HUDEP-2 (cell line): ENCODE data around the gene PLD4.
"Not testable (repeated sequence)": the region's sequence is repeated elsewhere in the genome, so short reads cannot be mapped to it uniquely, and the experiment has no call there.

Source experiments
- DNase-seq, 76 experiments: peaks; one replicate each; lab custom pipeline; 2025; ENCODE audit not compliant: unreplicated experiment in 76 of 76; lab: John Stamatoyannopoulos, UW

PLD4 gene

GRCh38 chr14:104939666-104940410 lies 15.2 kb downstream of the PLD4 start:
- no peak for DNase-seq

GRCh38 chr14:104940526-104941150 lies 16.0 kb downstream of the PLD4 start:
- DNase-seq, result no peak

DNA sequence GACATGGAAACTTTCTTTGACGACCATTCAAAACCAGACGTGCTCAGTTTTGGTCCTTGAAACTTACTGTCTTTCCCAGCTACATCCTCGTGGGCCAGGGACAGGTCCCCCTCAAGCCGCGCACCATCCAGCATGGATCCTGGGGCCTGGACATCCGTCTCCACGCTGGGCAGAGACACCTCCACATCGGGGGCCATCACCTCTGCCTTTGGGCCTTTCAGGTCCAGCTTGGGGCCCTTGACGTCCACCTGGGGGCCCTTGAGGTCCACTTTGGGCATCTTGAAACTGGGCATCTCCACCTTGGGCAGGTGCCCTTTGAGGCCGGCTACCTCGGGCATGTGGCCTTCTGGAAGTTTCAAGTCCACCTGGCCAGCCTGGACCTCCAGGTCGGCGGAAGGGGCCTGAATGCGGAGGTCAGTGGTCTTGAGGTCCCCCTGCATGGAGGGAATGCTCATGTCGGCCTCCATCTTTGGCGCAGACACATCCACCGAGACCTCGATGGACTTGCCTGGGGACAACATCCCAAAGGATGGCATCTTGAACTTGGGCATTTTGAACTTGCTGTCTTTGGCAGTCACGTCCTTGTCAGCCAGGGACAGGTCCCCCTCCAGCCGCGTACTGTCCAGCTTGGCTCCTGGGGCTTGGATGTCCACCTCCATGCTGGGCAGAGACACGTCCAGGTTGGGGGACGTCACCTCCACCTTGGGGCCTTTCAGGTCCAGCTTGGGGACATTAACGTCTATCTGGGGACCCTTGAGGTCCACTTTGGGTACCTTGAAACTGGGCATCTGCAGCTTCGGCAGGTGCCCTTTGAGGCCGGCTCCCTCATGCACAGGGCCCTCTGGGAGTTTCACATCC lies 17.1 kb downstream of the PLD4 start:
- no peak for DNase-seq

DNA sequence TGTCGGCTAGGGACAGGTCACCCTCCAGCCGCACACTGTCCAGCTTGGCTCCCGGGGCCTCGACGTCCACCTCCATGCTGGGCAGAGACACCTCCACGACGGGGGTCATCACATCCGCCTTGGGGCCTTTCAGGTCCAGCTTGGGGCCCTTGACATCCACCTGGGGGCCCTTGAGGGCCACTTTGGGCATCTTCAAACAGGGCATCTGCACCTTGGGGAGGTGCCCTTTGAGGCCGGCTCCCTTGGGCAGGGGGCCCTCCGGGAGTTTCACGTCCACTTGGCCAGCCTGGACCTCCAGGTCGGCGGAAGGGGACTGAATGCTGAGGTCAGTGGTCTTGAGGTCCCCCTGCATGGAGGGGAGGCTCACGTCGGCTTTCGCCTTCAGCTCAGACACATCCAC lies 17.9 kb downstream of the PLD4 start:
- DNase-seq, result no peak

DNA sequence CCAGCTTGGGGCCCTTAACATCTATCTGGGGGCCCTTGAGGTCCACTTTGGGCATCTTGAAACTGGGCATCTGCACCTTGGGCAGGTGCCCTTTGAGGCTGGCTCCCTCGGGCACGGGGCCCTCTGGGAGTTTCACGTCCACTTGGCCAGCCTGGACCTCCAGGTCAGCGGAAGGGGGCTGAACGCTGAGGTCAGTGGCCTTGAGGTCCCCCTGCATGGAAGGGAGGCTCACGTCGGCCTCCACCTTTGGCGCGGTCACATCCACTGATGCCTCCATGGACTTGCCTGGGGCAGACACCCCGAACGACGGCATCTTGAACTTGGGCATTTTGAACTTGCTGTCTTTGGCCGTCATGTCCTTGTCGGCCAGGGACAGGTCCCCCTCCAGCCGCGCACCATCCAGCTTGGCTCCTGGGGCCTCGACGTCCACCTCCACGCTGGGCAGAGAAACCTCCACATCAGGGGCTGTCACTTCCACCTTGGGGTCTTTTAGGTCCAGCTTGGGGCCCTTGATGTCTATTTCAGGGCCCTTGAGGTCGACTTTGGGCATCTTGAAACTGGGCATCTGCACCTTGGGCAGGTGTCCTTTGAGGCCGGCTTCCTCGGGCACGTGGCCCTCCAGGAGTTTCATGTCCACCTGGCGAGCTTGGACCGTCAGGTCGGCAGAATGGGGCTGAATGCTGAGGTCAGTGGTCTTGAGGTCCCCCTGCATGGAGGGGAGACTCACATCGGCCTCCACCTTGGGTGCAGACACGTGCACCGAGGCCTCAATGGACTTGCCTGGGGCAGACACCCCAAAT lies 18.7 kb downstream of the PLD4 start:
- DNase-seq, result not testable (repeated sequence)

- DNase-seq, result not testable (repeated sequence)
These were observed 19.3 kb downstream of the PLD4 start for GRCh38 chr14:104944016-104944308.

GRCh38 chr14:104944436-104945205 lies 19.9 kb downstream of the PLD4 start:
- not testable (repeated sequence) for DNase-seq

DNA sequence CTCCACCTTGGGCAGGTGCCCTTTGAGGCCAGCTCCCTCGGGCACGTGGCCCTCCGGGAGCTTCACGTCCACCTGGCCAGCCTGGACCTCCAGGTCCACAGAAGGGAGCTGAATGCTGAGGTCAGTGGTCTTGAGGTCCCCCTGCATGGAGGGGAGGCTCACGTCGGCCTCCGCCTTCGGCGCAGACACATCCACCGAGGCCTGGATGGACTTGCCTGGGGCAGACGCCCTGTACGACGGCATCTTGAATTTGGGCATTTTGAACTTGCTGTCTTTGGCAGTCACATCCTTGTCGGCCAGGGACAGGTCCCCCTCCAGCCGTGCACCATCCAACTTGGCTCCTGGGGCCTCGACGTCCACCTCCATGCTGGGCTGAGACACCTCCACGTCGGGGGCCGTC lies 20.6 kb downstream of the PLD4 start:
- not testable (repeated sequence) for DNase-seq

- not testable (repeated sequence) for DNase-seq
These were observed 21.6 kb downstream of the PLD4 start for GRCh38 chr14:104945986-104946965.

- not testable (repeated sequence) for DNase-seq
These were observed 22.5 kb downstream of the PLD4 start for GRCh38 chr14:104947201-104947600.

DNA sequence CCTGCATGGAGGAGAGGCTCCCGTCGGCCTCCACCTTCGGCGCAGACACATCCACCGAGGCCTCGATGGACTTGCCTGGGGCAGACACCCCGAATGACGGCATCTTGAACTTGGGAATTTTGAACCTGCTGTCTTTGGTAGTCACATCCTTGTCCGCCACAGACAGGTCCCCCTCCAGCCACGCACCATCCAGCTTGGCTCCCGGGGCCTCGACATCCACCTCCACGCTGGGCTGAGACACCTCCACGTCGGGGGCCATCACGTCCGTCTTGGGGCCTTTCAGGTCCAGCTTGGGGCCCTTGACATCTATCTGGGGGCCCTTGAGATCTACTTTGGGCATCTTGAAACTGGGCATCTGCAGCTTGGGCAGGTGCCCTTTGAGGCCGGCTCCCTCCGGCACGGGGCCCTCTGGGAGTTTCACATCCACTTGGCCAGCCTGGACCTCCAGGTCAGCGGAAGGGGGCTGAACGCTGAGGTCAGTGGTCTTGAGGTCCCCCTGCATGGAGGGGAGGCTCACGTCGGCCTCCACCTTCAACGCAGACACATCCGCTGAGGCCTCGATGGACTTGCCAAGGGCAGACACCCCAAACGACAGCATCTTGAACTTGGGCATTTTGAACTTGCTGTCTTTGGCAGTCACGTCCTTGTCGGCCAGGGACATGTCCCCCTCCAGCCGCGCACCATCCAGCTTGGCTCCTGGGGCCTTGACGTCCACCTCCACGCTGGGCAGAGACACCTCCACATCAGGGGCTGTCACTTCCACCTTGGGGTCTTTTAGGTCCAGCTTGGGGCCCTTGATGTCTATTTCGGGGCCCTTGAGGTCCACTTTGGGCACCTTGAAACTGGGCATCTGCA lies 23.4 kb downstream of the PLD4 start:
- not testable (repeated sequence) for DNase-seq

GRCh38 chr14:104948736-104949031 lies 24.0 kb downstream of the PLD4 start:
- no peak for DNase-seq

DNA sequence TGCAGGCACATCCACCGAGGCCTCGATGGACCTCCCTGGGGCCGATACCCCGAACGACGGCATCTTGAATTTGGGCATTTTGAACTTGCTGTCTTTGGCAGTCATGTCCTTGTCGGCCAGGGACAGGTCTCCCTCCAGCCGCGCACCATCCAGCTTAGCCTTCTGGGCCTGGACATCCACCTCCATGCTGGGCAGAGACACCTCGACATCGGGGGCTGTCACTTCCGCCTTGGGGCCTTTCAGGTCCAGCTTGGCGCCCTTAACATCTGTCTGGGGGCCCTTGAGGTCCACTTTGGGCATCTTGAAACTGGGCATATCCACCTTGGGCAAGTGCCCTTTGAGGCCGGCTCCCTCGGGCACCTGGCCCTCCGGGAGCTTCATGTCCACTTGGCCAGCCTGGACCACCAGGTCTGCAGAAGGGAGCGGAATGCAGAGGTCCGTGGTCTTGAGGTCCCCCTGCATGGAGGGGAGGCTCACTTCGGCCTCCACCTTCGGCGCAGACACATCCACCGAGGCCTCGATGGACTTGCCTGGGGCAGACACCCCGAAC lies 24.8 kb downstream of the PLD4 start:
- not testable (repeated sequence) for DNase-seq

- DNase-seq, result no peak
These were observed 25.3 kb downstream of the PLD4 start for GRCh38 chr14:104950021-104950420.

- DNase-seq, result not testable (repeated sequence)
These were observed 26.0 kb downstream of the PLD4 start for GRCh38 chr14:104950701-104951100.

DNA sequence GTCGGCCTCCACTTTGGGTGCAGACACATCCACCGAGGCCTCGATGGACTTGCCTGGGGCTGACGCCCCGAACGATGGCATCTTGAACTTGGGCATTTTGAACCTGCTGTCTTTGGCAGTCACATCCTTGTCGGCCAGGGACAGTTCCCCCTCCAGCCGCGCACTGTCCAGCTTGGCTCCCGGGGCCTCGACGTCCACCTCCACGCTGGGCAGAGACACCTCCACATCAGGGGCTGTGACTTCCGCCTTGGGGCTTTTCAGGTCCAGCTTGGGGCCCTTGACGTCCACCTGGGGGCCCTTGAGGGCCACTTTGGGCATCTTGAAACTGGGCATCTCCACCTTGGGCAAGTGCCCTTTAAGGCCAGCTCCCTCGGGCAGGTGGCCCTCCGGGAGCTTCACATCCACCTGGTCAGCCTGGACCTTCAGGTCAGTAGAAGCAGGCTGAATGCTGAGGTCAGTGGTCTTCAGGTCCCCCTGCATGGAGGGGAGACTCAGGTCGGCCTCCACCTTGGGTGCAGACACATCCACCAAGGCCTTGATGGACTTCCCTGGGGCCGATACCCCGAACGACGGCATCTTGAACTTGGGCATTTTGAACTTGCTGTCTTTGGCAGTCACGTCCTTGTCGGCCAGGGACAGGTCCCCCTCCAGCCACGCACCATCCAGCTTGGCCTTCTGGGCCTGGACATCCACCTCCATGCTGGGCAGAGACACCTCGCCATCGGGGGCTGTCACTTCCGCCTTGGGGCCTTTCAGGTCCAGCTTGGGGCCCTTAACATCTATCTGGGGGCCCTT lies 27.4 kb downstream of the PLD4 start:
- DNase-seq, result not testable (repeated sequence)

DNA sequence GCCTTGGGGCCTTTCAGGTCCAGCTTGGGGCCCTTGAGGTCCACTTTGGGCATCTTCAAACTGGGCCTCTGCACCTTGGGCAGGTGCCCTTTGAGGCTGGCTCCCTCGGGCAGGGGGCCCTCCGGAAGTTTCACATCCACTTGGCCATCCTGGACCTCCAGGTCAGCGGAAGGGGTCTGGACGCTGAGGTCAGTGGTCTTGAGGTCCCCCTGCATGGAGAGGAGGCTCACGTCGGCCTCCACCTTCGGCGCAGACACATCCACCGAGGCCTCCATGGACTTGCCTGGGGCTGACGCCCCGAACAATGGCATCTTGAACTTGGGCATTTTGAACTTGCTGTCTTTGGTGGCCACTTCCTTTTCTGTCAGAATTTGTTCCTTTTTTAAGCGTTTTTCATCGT lies 28.4 kb downstream of the PLD4 start:
- no peak for DNase-seq
